NCI-H226 (cell line): ENCODE measurements around the gene COL5A2.

Experiments used
- DNase-seq: peaks from one replicate; pipeline ENCODE4 v3.0.0-alpha.2; 2015

COL5A2 gene

GRCh38 chr2:189178726-189179569, 613 bp downstream of the COL5A2 start:
- DNase-seq: no peak

GRCh38 chr2:189178054-189178453, 1.5 kb downstream of the COL5A2 start:
- DNase-seq: no peak

- no peak for DNase-seq
Measured at GRCh38 chr2:189177251-189177840, 2.2 kb downstream of the COL5A2 start.

GRCh38 chr2:189176516-189176915, 3.0 kb downstream of the COL5A2 start:
- no peak for DNase-seq

- no peak for DNase-seq
Measured at GRCh38 chr2:189175869-189176433, 3.6 kb downstream of the COL5A2 start.

GRCh38 chr2:189171956-189172609, 7.5 kb downstream of the COL5A2 start:
- DNase-seq: no peak

- DNase-seq: no peak
Measured at GRCh38 chr2:189168856-189169499, 10.6 kb downstream of the COL5A2 start.

GRCh38 chr2:189165656-189166380, 13.7 kb downstream of the COL5A2 start:
- no peak for DNase-seq

- DNase-seq: peak; percentile 72
Measured at GRCh38 chr2:189164746-189165145, 14.8 kb downstream of the COL5A2 start.

- peak; percentile 31 for DNase-seq
Measured at GRCh38 chr2:189163889-189164288, 15.7 kb downstream of the COL5A2 start.

- no peak for DNase-seq
Measured at GRCh38 chr2:189162566-189162965, 17.0 kb downstream of the COL5A2 start.

GRCh38 chr2:189161894-189162293, 17.7 kb downstream of the COL5A2 start:
- no peak for DNase-seq

- no peak for DNase-seq
Measured at GRCh38 chr2:189159717-189160116, 19.8 kb downstream of the COL5A2 start.

- no peak for DNase-seq
Measured at GRCh38 chr2:189159273-189159672, 20.3 kb downstream of the COL5A2 start.

- no peak for DNase-seq
Measured at GRCh38 chr2:189157939-189158338, 21.6 kb downstream of the COL5A2 start.

GRCh38 chr2:189157456-189157855, 22.1 kb downstream of the COL5A2 start:
- DNase-seq: peak; percentile 41

GRCh38 chr2:189155795-189156194, 23.8 kb downstream of the COL5A2 start:
- no peak for DNase-seq

- DNase-seq: no peak
Measured at GRCh38 chr2:189153619-189154018, 25.9 kb downstream of the COL5A2 start.

GRCh38 chr2:189152483-189152882, 27.1 kb downstream of the COL5A2 start:
- DNase-seq: no peak

GRCh38 chr2:189151906-189152305, 27.7 kb downstream of the COL5A2 start:
- no peak for DNase-seq

- DNase-seq: no peak
Measured at GRCh38 chr2:189150033-189150432, 29.5 kb downstream of the COL5A2 start.

GRCh38 chr2:189147989-189148388, 31.6 kb downstream of the COL5A2 start:
- DNase-seq: no peak
